HepG2 (cell line): ENCODE data around the gene NINL. TPM values are rescaled to one million over a fixed set of nuclear protein-coding genes. Genes with fewer than 3 reads are reported as not detected.

Experiments used
- ARID4A ChIP-seq: sonication (generic); formaldehyde crosslinking; IDR thresholded peaks from 2 replicates; pipeline ENCODE4 v1.5.0; 2020; ENCODE audit warnings: mild to moderate bottlenecking, missing genetic modification reagents, borderline replicate concordance
- ATF6 ChIP-seq: sonication (generic); formaldehyde crosslinking; conservative IDR thresholded peaks from 2 replicates; pipeline ENCODE4 v1.4.0; 2020; ENCODE audit warnings: missing genetic modification reagents
- GABPA ChIP-seq, 2 experiments: IDR thresholded peaks; 2 replicates each; pipeline ENCODE4 v1.6.1; 2011 to 2016; ENCODE audit warnings: low read depth in 2 of 2, low read length in 1 of 2, missing biosample characterization in 1 of 2, missing genetic modification characterization in 1 of 2
- MAFK ChIP-seq, 2 experiments: IDR thresholded peaks in 1 of 2; conservative IDR thresholded peaks in 1 of 2; 2 replicates each; pipeline ENCODE4 v1.6.1; 2011; ENCODE audit warnings: improper control_type of control experiment in 2 of 2, low read length in 2 of 2
- NFE2 ChIP-seq: sonication (generic); formaldehyde crosslinking; IDR thresholded peaks from 2 replicates; pipeline ENCODE4 v1.4.0; 2020; ENCODE audit warnings: missing genetic modification reagents
- TAF1 ChIP-seq: sonication (generic); formaldehyde crosslinking; IDR thresholded peaks from 2 replicates; pipeline ENCODE4 v1.4.0; 2020; ENCODE audit warnings: missing genetic modification reagents
- TRIM24 ChIP-seq: sonication (generic); formaldehyde crosslinking; IDR thresholded peaks from 2 replicates; pipeline ENCODE4 v1.8.0; 2022; ENCODE audit warnings: mild to moderate bottlenecking, missing genetic modification reagents
- ZBTB14 ChIP-seq: sonication (generic); formaldehyde crosslinking; IDR thresholded peaks from 2 replicates; pipeline ENCODE4 v1.4.0; 2020; ENCODE audit warnings: missing genetic modification reagents
- ZHX2 ChIP-seq, 2 experiments: sonication (generic) in 1 of 2; formaldehyde crosslinking in 1 of 2; IDR thresholded peaks; 2 replicates each; pipeline versions ENCODE4 v1.6.1 to v1.9.0; 2014 to 2022; ENCODE audit warnings: antibody characterized with exemption in 1 of 2, borderline replicate concordance in 1 of 2, inconsistent platforms in 1 of 2, low read depth in 1 of 2, missing genetic modification reagents in 1 of 2
- ZNF547 ChIP-seq: sonication (generic); formaldehyde crosslinking; IDR thresholded peaks from 2 replicates; pipeline ENCODE4 v1.5.1; 2020; ENCODE audit warnings: mild to moderate bottlenecking, missing genetic modification reagents
- ZNF556 ChIP-seq: sonication (generic); formaldehyde crosslinking; IDR thresholded peaks from 2 replicates; pipeline ENCODE4 v1.4.0; 2020; ENCODE audit warnings: mild to moderate bottlenecking, missing genetic modification reagents, borderline replicate concordance
- polyA plus RNA-seq, 8 experiments: library from polyadenylated mRNA; depleted of rRNA in 3 of 8; stranded (reverse) in 7 of 8; unstranded in 1 of 8; fragments of >200 nt; fragmentation: Illumina TruSeq in 4 of 8; extraction: Trizol in 4 of 8; gene quantifications; 2 replicates each; pipeline versions ENCODE4 v1.2.1 to v1.2.3, GENCODE V29; 2011 to 2016; ENCODE audit warnings: low read depth in 4 of 8, missing spikeins in 1 of 8, mixed read lengths in 1 of 8; ENCODE audit not compliant: insufficient read depth in 1 of 8
- total RNA-seq, 5 experiments: library from RNA; depleted of rRNA; stranded (reverse); fragments of >200 nt; fragmentation: Illumina TruSeq; extraction: Trizol; gene quantifications; 2 replicates each; pipeline ENCODE4 v1.2.3, GENCODE V29; 2016; ENCODE audit warnings: low read depth in 1 of 5
- TF ChIP-seq, protein P1 (sequence below): sonication (generic); formaldehyde crosslinking; IDR thresholded peaks from 2 replicates; pipeline ENCODE4; 2020; ENCODE audit warnings: missing genetic modification reagents, mild to moderate bottlenecking, borderline replicate concordance

Gene NINL
- total and polyA plus RNA-seq, 2 of the 13 experiments (the other 11 are each of a cell fraction or from before 2014, with no cell fraction given) = 32.3 to 34.3 TPM

GRCh38 chr20:25525867-25526266 lies 59.5 kb downstream of the NINL start (continued):
- TF ChIP-seq ZHX2 (IDR thresholded peaks at IDR 0.05; ENCODE audit: low read depth) (no peak), ZHX2 (CRISPR knock-in tag; IDR thresholded peaks at IDR 0.05; ENCODE audit: borderline replicate concordance) (no peak), ZNF556 (no peak; the same call in 1 of the 2 replicates), ZNF547 (CRISPR knock-in tag) (no peak), GABPA (IDR thresholded peaks at IDR 0.05; ENCODE audit: low read depth, low read length) (no peak), GABPA (CRISPR knock-in tag; IDR thresholded peaks at IDR 0.05; ENCODE audit: low read depth) (no peak), MAFK (conservative IDR thresholded peaks at IDR 0.05 in 1 of 2, IDR thresholded peaks at IDR 0.05 in 1 of 2; ENCODE audit: low read length in 2 of 2) (no peak), ATF6 (no peak), ZBTB14 (CRISPR knock-in tag) (no peak), ARID4A (CRISPR knock-in tag) (no peak; the same call in 1 of the 2 replicates), TAF1 (CRISPR knock-in tag) (no peak), NFE2 (no peak), TRIM24 (CRISPR knock-in tag) (no peak)
- TF ChIP-seq, protein P1, sequence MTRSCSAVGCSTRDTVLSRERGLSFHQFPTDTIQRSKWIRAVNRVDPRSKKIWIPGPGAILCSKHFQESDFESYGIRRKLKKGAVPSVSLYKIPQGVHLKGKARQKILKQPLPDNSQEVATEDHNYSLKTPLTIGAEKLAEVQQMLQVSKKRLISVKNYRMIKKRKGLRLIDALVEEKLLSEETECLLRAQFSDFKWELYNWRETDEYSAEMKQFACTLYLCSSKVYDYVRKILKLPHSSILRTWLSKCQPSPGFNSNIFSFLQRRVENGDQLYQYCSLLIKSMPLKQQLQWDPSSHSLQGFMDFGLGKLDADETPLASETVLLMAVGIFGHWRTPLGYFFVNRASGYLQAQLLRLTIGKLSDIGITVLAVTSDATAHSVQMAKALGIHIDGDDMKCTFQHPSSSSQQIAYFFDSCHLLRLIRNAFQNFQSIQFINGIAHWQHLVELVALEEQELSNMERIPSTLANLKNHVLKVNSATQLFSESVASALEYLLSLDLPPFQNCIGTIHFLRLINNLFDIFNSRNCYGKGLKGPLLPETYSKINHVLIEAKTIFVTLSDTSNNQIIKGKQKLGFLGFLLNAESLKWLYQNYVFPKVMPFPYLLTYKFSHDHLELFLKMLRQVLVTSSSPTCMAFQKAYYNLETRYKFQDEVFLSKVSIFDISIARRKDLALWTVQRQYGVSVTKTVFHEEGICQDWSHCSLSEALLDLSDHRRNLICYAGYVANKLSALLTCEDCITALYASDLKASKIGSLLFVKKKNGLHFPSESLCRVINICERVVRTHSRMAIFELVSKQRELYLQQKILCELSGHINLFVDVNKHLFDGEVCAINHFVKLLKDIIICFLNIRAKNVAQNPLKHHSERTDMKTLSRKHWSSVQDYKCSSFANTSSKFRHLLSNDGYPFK = no peak
